Parathyroid adenoma (tissue), 2 donors: Measurements from ENCODE around the gene SLC5A2.

Experiments used
- H2AFZ ChIP-seq: fragments of 300-600 bp; sonication (generic); one replicate; pipeline ENCODE4 v1.7.0; 2017; ENCODE audit warnings: antibody characterized with exemption, mild to moderate bottlenecking
- H3K27ac ChIP-seq: fragments of 300-600 bp; sonication (generic); one replicate; pipeline ENCODE4 v1.7.0; 2017
- H3K27me3 ChIP-seq: fragments of 300-600 bp; sonication (generic); one replicate; pipeline ENCODE4 v1.7.0; 2017; ENCODE audit warnings: low read length; ENCODE audit not compliant: control insufficient read depth, insufficient read depth
- H3K36me3 ChIP-seq: fragments of 300-600 bp; sonication (generic); one replicate; pipeline ENCODE4 v1.7.0; 2017; ENCODE audit warnings: low read length; ENCODE audit not compliant: control insufficient read depth, insufficient read depth
- H3K4me1 ChIP-seq: fragments of 300-600 bp; sonication (generic); one replicate; pipeline ENCODE4 v1.7.0; 2017; ENCODE audit warnings: control low read depth
- H3K4me2 ChIP-seq: fragments of 300-600 bp; sonication (generic); one replicate; pipeline ENCODE4 v1.7.0; 2017; ENCODE audit warnings: low read length
- H3K4me3 ChIP-seq: fragments of 300-600 bp; sonication (generic); one replicate; pipeline ENCODE4 v1.7.0; 2017; ENCODE audit warnings: low read depth, low read length
- H3K79me2 ChIP-seq: fragments of 300-600 bp; sonication (generic); one replicate; pipeline ENCODE4 v1.7.0; 2017; ENCODE audit warnings: control low read depth
- H3K9ac ChIP-seq: fragments of 300-600 bp; sonication (generic); one replicate; pipeline ENCODE4 v1.7.0; 2017; ENCODE audit warnings: mild to moderate bottlenecking
- H3K9me3 ChIP-seq: fragments of 300-600 bp; sonication (generic); one replicate; pipeline ENCODE4 v1.7.0; 2017; ENCODE audit warnings: low read length; ENCODE audit not compliant: control insufficient read depth
- TF ChIP-seq, protein P1 (sequence below): fragments of 300-600 bp; sonication (generic); IDR thresholded peaks from one replicate; pipeline ENCODE4 v1.7.0; 2017; ENCODE audit warnings: antibody characterized with exemption, mild to moderate bottlenecking
- donor health status: primary hyperparathyroidism.

Gene SLC5A2

DNA sequence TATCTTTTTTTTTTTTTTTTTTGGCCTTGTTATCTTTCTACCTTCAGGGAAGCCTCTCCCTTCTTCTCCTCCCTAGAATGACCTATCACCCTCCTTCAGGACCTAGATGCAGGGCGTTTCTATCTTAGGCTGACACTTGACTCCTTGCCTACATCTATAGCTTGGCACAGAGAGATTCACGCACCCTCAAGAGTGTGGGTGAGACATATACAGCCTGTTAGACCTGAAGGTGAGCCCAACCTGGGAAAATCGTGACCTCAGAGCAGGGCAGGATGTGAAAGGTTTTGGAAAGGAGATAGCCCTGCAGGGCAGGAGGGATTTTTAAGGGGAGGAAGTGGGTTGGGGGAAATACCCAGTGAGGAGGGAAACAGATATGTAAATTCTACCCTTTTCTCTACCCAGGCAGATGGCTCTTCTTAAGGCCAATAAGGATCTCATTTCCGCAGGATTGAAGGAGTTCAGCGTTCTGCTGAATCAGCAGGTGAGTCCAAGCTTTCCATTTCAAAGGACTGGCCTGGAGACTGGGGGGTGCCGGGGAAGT is 44.9 kb downstream of the SLC5A2 start, which contains the start of gene AHSP:
Gene AHSP, plus strand, starts transcription at position 167 of the 541 bp plus-strand sequence. Its CDS starts 240 bp downstream, at position 407.
- Histone ChIP-seq H2AFZ (peak within 1 kb of the TSS; percentile 5), H3K79me2 (no peaks in the 10 kb centered on the region), H3K4me3 (no peak within 1 kb of the TSS), H3K9me3 (no peaks in the 10 kb centered on the region), H3K27ac (no peak within 1 kb of the TSS), H3K4me2 (no peak within 1 kb of the TSS), H3K9ac (no peak within 1 kb of the TSS), H3K27me3 (no peaks in the 10 kb centered on the region), H3K4me1 (no peaks in the 10 kb centered on the region), H3K36me3 (no peaks in the 10 kb centered on the region)
- TF ChIP-seq, protein P1, sequence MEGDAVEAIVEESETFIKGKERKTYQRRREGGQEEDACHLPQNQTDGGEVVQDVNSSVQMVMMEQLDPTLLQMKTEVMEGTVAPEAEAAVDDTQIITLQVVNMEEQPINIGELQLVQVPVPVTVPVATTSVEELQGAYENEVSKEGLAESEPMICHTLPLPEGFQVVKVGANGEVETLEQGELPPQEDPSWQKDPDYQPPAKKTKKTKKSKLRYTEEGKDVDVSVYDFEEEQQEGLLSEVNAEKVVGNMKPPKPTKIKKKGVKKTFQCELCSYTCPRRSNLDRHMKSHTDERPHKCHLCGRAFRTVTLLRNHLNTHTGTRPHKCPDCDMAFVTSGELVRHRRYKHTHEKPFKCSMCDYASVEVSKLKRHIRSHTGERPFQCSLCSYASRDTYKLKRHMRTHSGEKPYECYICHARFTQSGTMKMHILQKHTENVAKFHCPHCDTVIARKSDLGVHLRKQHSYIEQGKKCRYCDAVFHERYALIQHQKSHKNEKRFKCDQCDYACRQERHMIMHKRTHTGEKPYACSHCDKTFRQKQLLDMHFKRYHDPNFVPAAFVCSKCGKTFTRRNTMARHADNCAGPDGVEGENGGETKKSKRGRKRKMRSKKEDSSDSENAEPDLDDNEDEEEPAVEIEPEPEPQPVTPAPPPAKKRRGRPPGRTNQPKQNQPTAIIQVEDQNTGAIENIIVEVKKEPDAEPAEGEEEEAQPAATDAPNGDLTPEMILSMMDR = no peak

DNA sequence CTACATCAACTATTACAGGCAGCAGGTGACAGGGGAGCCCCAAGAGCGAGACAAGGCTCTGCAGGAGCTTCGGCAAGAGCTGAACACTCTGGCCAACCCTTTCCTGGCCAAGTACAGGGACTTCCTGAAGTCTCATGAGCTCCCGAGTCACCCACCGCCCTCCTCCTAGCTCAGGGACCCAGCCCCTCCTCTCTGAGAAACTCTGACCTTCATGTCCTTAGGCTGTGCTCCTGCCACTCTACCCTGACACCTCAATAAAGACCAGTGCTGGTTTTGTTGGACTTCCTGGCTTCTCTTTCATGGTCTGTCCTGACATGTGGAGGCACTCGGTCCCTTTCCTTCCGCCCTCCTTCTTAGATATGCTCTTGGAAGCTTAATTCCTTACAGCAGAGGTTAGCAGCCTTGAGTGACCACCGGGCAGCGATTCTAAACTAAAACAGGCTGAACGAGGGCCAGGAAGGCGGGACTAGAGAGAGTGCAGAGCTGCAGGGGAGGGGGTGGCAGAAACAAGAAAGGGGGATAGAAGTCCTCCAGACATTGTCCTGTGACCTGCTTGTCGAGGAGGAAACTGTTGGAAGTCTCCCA is 45.7 kb downstream of the SLC5A2 start:
- no peaks in the 10 kb centered on the region for H3K9me3 ChIP-seq
- no peaks in the 10 kb centered on the region for H3K27me3 ChIP-seq
- no peaks in the 10 kb centered on the region for H3K4me1 ChIP-seq
- no peak overlapping the region for H3K27ac ChIP-seq
- no peaks in the 10 kb centered on the region for H3K36me3 ChIP-seq
- TF ChIP-seq, protein P1 = no peak
- H3K4me2 ChIP-seq = peak overlapping the region; percentile 57
- no peak overlapping the region for H3K4me3 ChIP-seq
- no peaks in the 10 kb centered on the region for H3K79me2 ChIP-seq
- H3K9ac ChIP-seq = no peak overlapping the region
- peak overlapping the region; percentile 5 for H2AFZ ChIP-seq

DNA sequence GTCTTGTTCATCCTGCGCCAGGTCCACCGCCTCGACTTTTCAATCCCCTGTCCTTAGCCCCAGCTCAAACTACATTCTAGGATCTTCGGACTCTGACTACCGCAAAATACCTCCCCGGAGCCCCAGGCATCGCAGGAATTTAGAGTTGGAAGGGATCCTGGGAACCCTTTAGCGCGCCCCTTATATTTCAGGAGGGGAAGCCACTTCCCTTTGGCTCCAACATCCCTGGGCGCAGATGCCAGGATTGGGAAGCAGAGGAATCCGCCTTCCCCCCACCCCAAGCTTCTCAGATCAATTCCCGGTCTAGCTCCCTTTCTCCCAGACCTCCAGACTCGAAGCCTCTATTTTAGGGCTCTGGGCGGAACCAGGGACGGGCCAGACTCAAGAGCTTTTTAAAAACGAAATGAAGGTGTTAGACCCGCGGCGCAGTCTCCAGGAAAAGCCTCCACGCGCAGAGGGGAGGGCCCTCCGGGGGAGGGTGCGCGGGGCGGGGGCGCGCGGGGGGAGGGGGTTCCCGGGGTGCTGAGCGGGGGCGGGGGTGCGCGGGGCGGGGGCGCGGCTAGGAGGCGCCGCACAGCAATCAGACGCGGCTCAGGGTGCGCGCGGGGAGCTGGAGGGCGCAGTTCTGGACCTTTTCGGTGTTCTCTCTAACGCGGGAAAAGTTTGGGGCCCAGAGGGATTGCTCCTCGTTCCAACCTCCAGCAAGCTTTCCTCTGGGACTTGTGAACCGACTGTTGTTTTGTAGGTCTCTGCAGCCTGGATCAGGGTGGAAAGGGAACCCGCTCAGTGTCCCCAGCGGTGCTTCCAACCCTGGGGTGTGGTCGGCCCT is 46.4 kb downstream of the SLC5A2 start:
- H3K36me3 ChIP-seq = no peaks in the 10 kb centered on the region
- peak overlapping the region; percentile 57 for H3K4me2 ChIP-seq
- peak overlapping the region; percentile 5 for H2AFZ ChIP-seq
- no peaks in the 10 kb centered on the region for H3K27me3 ChIP-seq
- no peaks in the 10 kb centered on the region for H3K79me2 ChIP-seq
- no peak overlapping the region for H3K9ac ChIP-seq
- no peak overlapping the region for H3K27ac ChIP-seq
- H3K4me1 ChIP-seq = no peaks in the 10 kb centered on the region
- no peak overlapping the region for H3K4me3 ChIP-seq
- TF ChIP-seq, protein P1 = no peak
- no peaks in the 10 kb centered on the region for H3K9me3 ChIP-seq

GRCh38 chr16:31529937-31530312 is 47.0 kb downstream of the SLC5A2 start:
- Histone ChIP-seq H3K27me3 (no peaks in the 10 kb centered on the region), H3K27ac (no peak overlapping the region), H3K36me3 (no peaks in the 10 kb centered on the region), H3K9ac (no peak overlapping the region), H3K9me3 (no peaks in the 10 kb centered on the region), H3K79me2 (no peaks in the 10 kb centered on the region), H3K4me2 (peak overlapping the region; percentile 5), H2AFZ (no peak overlapping the region), H3K4me1 (no peaks in the 10 kb centered on the region), H3K4me3 (no peak overlapping the region)
- TF ChIP-seq, protein P1 = no peak
